Retinal pigment epithelial cell (primary cell): ENCODE measurements around the gene TTI1.

Experiments
- DNase-seq: peaks from one replicate; pipeline ENCODE4 v3.0.0-alpha.2; 2010; ENCODE audit warnings: low read depth
- H3K4me3 ChIP-seq: 2 replicates; pipeline ENCODE4 v1.5.1; 2011; ENCODE audit warnings: mild to moderate bottlenecking, low read length, control low read depth, moderate library complexity
- TF ChIP-seq, protein P1 (sequence below): conservative IDR thresholded peaks from 2 replicates; pipeline ENCODE4 v1.5.1; 2011; ENCODE audit warnings: low read depth, low read length, control low read depth, inconsistent platforms

The TTI1 gene

DNA sequence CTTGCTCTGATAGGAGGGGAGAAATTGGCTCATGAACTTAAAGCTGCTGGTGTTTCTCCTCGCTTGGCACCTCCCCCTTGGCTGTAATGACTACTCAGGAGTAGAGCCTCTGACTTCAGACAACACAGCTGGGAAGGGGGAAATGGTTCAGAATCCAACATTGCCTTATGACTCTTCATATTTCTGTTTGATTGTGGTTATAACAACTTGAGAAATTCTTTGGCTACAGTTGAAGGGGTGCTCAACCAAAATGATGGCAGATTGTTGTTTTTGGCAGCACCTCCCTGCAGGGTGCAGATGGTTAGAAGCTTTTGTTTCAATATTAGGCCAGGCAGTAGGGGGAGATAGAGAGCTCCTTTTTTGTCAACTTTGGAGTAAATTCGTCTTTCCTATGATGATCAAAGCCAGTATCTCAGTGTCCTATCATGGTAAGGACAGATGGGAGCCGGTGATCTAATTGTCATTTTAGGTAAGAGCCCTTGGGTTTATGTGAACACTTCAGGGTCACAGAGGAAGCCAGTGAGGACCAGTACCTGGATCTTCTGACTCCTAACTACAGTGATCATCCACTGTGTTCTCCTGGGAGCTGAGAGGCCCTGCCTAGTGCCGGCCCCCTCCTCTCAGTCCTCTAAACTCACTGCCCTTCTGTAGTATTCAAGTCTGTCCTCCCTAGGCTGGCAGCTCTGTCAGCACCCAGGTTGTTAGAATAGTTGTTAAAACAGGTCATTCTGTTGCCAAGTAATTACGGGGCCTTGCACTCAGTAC, 40.2 kb upstream of the TTI1 start:
- no peak overlapping the region for H3K4me3 ChIP-seq
- TF ChIP-seq, protein P1, sequence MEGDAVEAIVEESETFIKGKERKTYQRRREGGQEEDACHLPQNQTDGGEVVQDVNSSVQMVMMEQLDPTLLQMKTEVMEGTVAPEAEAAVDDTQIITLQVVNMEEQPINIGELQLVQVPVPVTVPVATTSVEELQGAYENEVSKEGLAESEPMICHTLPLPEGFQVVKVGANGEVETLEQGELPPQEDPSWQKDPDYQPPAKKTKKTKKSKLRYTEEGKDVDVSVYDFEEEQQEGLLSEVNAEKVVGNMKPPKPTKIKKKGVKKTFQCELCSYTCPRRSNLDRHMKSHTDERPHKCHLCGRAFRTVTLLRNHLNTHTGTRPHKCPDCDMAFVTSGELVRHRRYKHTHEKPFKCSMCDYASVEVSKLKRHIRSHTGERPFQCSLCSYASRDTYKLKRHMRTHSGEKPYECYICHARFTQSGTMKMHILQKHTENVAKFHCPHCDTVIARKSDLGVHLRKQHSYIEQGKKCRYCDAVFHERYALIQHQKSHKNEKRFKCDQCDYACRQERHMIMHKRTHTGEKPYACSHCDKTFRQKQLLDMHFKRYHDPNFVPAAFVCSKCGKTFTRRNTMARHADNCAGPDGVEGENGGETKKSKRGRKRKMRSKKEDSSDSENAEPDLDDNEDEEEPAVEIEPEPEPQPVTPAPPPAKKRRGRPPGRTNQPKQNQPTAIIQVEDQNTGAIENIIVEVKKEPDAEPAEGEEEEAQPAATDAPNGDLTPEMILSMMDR: peak; percentile 80
- peak; percentile 40 for DNase-seq

DNA sequence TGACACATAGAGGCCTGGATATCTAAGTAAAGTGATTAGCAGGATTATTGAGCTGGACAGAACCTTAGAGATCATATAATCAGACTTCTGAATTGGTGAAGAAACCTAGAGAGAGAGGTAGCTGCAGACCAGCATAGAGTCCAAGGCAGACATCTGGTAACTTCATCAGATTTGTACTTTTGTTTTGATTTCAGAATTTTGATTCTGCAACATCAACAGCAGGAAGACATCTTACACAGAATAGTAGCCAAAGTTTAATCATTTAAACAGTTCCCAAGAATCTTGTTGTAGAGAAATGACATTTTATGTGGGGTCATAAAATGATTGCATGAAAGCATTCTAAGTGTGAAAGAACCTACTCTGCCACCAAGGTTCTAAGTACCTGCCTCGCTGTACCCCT, 39.6 kb upstream of the TTI1 start:
- TF ChIP-seq, protein P1: no peak
- no peak overlapping the region for H3K4me3 ChIP-seq
- DNase-seq: no peak

DNA sequence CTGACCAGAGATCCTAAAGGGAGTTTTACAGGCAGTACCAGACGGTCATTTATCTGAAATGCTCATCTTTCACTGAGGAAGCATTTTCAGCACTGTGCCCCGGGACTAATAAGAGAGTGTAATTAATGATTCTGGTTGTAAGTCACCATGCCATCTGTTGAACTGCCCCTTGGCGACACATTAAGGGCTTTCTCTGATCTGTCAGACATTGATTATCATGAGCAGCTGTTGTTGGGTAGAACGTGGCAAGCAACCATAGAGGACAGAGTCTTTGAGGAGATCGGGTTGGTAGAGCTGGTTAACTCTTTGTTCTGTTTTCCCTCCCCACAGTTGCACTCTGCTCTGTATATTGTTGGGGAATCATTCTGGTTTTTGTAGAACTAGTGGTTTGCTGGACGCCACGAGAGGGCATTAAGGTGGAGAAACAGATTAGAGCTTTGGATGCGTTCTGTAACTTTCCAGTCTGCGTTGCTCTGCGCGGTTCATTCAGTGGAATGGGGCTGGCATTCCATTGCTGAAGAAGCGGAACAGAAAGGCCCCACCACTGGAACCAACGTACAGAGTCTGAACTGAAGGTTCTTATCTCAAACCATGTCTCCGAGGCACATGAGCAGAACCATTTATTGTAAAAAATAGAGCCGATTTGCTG, 34.6 kb upstream of the TTI1 start:
- H3K4me3 ChIP-seq: no peak overlapping the region
- TF ChIP-seq, protein P1: no peak

DNA sequence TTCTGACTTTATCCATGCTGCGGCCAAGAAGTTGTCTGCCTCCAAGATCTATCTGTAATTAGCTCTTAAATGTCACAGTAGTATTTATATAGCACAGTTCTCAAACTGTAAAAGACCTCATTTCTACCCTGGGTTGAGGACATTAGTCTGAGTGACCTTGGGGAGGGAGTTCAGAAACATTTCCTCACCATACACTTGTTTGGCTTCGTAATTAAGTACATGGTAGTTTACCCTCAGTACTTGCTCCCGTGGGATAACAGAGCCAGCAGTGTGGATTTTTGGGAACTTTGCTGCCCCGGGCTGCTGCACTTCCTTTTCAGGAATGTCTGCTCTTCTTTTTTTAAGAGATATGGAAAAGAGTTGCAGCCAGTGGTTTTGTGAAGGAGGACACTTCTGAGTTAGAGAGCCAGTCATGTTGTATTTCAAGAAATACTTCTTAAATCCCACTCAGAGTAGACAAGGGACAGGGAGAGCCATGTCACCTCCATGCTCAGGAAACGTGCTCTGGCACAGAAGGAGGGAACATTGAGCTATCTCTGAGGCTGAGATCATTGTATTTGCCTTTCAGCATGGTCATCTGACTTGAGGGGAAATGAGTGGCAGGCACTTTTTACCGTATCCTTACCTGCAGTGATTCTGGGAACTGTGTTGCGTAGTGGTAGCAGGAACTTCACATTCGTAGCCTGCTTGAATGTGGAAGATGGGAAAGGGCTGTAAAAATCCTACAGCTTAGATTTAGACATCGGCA, 33.9 kb upstream of the TTI1 start:
- no peak for DNase-seq
- TF ChIP-seq, protein P1: no peak
- no peak overlapping the region for H3K4me3 ChIP-seq

More for the DNA sequence above, 34.6 kb upstream of the TTI1 start:
- no peak for DNase-seq

DNA sequence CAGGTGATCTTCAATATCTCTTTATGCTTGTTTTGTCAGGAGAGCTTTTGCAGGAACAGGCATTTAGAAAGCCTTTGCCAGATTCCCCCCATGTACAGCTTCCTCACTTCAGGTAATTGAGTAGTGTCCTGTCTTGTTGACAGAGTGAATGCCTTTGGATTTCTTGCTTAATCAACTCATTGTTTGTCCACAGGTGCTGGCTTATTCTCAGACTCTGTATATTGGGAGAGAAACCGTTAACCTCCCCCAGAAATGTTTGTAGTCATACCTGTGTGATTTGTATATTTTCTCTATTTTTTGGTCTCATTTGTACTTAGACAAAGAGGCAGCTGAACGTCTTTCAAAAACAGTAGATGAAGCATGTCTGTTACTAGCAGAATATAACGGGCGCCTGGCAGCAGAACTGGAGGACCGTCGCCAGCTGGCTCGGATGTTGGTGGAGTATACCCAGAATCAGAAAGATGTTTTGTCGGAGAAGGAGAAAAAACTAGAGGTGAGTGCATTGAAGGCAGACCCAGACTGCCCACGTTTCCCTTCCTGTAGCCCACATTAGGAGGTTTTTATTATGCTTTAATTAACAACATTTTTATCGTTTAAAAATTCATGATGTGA, 32.6 kb upstream of the TTI1 start:
- TF ChIP-seq, protein P1: no peak
- H3K4me3 ChIP-seq: no peak overlapping the region
- DNase-seq: no peak

DNA sequence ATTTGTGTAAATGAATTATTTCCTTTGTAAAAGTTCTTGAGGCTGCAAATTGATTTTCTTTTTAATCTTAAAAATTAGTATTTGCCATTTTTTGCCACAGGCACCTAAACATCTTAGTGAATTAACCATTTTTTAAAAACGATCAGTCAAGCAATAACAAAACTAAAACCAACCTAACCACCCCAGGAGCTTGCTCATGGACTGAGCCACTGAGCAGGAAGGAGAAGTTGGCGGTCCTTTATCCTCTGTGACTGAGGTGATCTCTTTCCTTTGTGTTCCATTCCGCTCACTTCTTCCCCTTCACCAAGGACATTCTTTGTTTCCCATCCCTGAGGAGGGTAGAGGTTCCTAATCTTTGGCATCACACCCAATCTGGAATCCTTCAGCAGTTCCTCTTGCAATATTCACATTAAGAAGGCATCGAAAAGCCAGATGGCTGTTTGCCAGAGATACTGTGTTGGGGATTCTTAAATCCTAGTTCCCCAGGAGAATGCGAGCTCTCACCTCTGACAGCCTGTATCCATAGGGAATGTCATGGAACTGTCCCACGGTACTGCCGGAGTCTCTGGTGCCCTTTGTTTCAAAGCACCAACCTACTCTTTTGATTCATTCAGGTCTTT, 30.8 kb upstream of the TTI1 start:
- TF ChIP-seq, protein P1: no peak
- no peak overlapping the region for H3K4me3 ChIP-seq
- DNase-seq: no peak
